Liver (tissue), 9 donors: ENCODE measurements around the gene FTO. TPM values are rescaled to one million over a fixed set of nuclear protein-coding genes. Genes with fewer than 3 reads are reported as not detected.

Source experiments
- DNase-seq: peaks from one replicate; pipeline ENCODE4 v3.0.0-alpha.2; 2017; ENCODE audit warnings: low spot score
- H3K27ac ChIP-seq, 2 donors: one replicate each; pipeline ENCODE4 v1.7.0; 2013; ENCODE audit warnings: inconsistent platforms in 2 of 2, low read length in 2 of 2, control low read depth in 1 of 2, low read depth in 1 of 2, mild to moderate bottlenecking in 1 of 2
- H3K27me3 ChIP-seq, 4 donors: one replicate each; pipeline versions ENCODE4 v1.6.1 to v1.7.0; 2013; ENCODE audit warnings: low read length in 3 of 4, inconsistent platforms in 1 of 4, mild to moderate bottlenecking in 1 of 4, moderate library complexity in 1 of 4; ENCODE audit not compliant: control insufficient read depth in 4 of 4, insufficient read depth in 4 of 4
- H3K36me3 ChIP-seq, 4 donors: one replicate each; pipeline versions ENCODE4 v1.6.1 to v1.7.0; 2013; ENCODE audit warnings: low read length in 3 of 4, mild to moderate bottlenecking in 3 of 4, low read depth in 1 of 4, moderate library complexity in 1 of 4; ENCODE audit not compliant: control insufficient read depth in 4 of 4, insufficient read depth in 3 of 4
- H3K4me1 ChIP-seq, 4 donors: one replicate each; pipeline versions ENCODE4 v1.6.1 to v1.7.0; 2013; ENCODE audit warnings: low read length in 3 of 4, mild to moderate bottlenecking in 3 of 4, moderate library complexity in 1 of 4; ENCODE audit not compliant: control insufficient read depth in 4 of 4, insufficient read depth in 4 of 4
- H3K4me3 ChIP-seq, 3 donors: one replicate each; pipeline versions ENCODE4 v1.6.1 to v1.7.0; 2013; ENCODE audit warnings: low read length in 3 of 3, control low read depth in 1 of 3, low read depth in 1 of 3, mild to moderate bottlenecking in 1 of 3
- H3K9ac ChIP-seq, 2 donors: one replicate each; pipeline ENCODE4 v1.7.0; 2013; ENCODE audit warnings: low read length in 2 of 2, mild to moderate bottlenecking in 2 of 2, moderate library complexity in 2 of 2, control low read depth in 1 of 2, low read depth in 1 of 2
- H3K9me3 ChIP-seq, 4 donors: one replicate each; pipeline versions ENCODE4 v1.6.1 to v1.7.0; 2013; ENCODE audit warnings: low read length in 3 of 4; ENCODE audit not compliant: control insufficient read depth in 4 of 4
- ATF3 ChIP-seq: IDR thresholded peaks from 2 replicates; pipeline ENCODE4 v1.6.1; 2016; ENCODE audit warnings: antibody characterized with exemption
- CTCF ChIP-seq: fragments of 150-350 bp; IDR thresholded peaks from 2 replicates; pipeline ENCODE4 v1.5.1; 2017; ENCODE audit warnings: improper control_type of control experiment, low read depth, low read length; ENCODE audit not compliant: missing input control
- EGR1 ChIP-seq, 2 donors: IDR thresholded peaks; 2 replicates each; pipeline ENCODE4 v1.6.1; 2016 to 2018; ENCODE audit warnings: antibody characterized with exemption in 2 of 2, low read depth in 2 of 2
- FOXA1 ChIP-seq: IDR thresholded peaks from 2 replicates; pipeline ENCODE4 v1.6.1; 2016; ENCODE audit warnings: antibody characterized with exemption
- FOXA2 ChIP-seq: IDR thresholded peaks from 2 replicates; pipeline ENCODE4 v1.6.1; 2016; ENCODE audit warnings: antibody characterized with exemption
- GABPA ChIP-seq, 2 donors: IDR thresholded peaks in 1 of 2; conservative IDR thresholded peaks in 1 of 2; 2 replicates each; pipeline ENCODE4 v1.6.1; 2016; ENCODE audit warnings: antibody characterized with exemption in 2 of 2, mild to moderate bottlenecking in 1 of 2, moderate library complexity in 1 of 2
- HNF4A ChIP-seq, 2 donors: conservative IDR thresholded peaks; 2 replicates each; pipeline ENCODE4 v1.6.1; 2016; ENCODE audit warnings: antibody characterized with exemption in 2 of 2, mild to moderate bottlenecking in 2 of 2
- HNF4G ChIP-seq: IDR thresholded peaks from 2 replicates; pipeline ENCODE4 v1.6.1; 2016; ENCODE audit warnings: antibody characterized with exemption
- JUND ChIP-seq, 2 donors: IDR thresholded peaks; 2 replicates each; pipeline ENCODE4 v1.6.1; 2016; ENCODE audit warnings: antibody characterized with exemption in 2 of 2
- MAX ChIP-seq: IDR thresholded peaks from 2 replicates; pipeline ENCODE4 v1.6.1; 2016; ENCODE audit warnings: antibody characterized with exemption
- NR2F2 ChIP-seq: IDR thresholded peaks from 2 replicates; pipeline ENCODE4 v1.6.1; 2016; ENCODE audit warnings: antibody characterized with exemption
- RAD21 ChIP-seq, 2 donors: IDR thresholded peaks; 2 replicates each; pipeline ENCODE4 v1.6.1; 2016; ENCODE audit warnings: antibody characterized with exemption in 2 of 2, mild to moderate bottlenecking in 2 of 2
- REST ChIP-seq: IDR thresholded peaks from 2 replicates; pipeline ENCODE4 v1.6.1; 2016; ENCODE audit warnings: antibody characterized with exemption, mild to moderate bottlenecking
- RXRA ChIP-seq, 2 donors: IDR thresholded peaks; 2 replicates each; pipeline ENCODE4 v1.6.1; 2017 to 2018; ENCODE audit warnings: antibody characterized with exemption in 2 of 2, mild to moderate bottlenecking in 1 of 2
- SP1 ChIP-seq: IDR thresholded peaks from 2 replicates; pipeline ENCODE4 v1.6.1; 2018; ENCODE audit warnings: antibody characterized with exemption, mild to moderate bottlenecking
- TAF1 ChIP-seq: conservative IDR thresholded peaks from 2 replicates; pipeline ENCODE4 v1.6.1; 2016; ENCODE audit warnings: antibody characterized with exemption, mild to moderate bottlenecking
- YY1 ChIP-seq: IDR thresholded peaks from 2 replicates; pipeline ENCODE4 v1.6.1; 2016; ENCODE audit warnings: antibody characterized with exemption, mild to moderate bottlenecking
- ZBTB33 ChIP-seq: IDR thresholded peaks from 2 replicates; pipeline ENCODE4 v1.6.1; 2016; ENCODE audit warnings: antibody characterized with exemption
- WGBS: extraction: QIAGEN DNeasy Blood & Tissue Kit; methylation state at CpG from one replicate; pipeline ENCODE4 v1.1.7; 2013; 5-methylcytosine and 5-hydroxymethylcytosine counted together
- polyA plus RNA-seq, 2 donors: library from polyadenylated mRNA; stranded (reverse) in 1 of 2; unstranded in 1 of 2; fragments of 200-250 nt in 1 of 2; fragments of >200 nt in 1 of 2; fragmentation: Nextera tagmentation in 1 of 2; extraction: Ambion mirVana in 1 of 2; gene quantifications; one replicate each; pipeline versions ENCODE4 v1.2.1 to v1.2.3, GENCODE V29; 2013 to 2015
- total RNA-seq, 2 donors: library from RNA; depleted of rRNA; stranded (reverse); fragments of >200 nt; gene quantifications; one replicate each; pipeline ENCODE4 v1.2.3, GENCODE V29; 2014
- donor health status: healthy.
- donor health status: healthy.
- donor health status: healthy.
- donor health status: healthy.
- donor health status: healthy.

The FTO gene
- total and polyA plus RNA-seq, 4 donors = 12.0 to 54.2 (median 24.6) TPM

GRCh38 chr16:53849585-53849984 lies 145.6 kb downstream of the FTO start:
- Histone ChIP-seq H3K4me3 (no peak overlapping the region), H3K9ac (no peak overlapping the region), H3K27ac (no peak overlapping the region), H3K4me1 (peaks cover 0 to 7% (median 2%) of the 10 kb centered on the region in 4 donors), H3K27me3 (no peaks in the 10 kb centered on the region), H3K9me3 (no peaks in the 10 kb centered on the region), H3K36me3 (peaks cover 0 to 5% (median under 1%) of the 10 kb centered on the region in 4 donors)
- no peak for DNase-seq
- no peak for TF ChIP-seq NR2F2
- TF ChIP-seq REST = no peak
- no peak for TF ChIP-seq MAX
- no peak for TF ChIP-seq CTCF
- no peak for TF ChIP-seq FOXA2
- TF ChIP-seq ATF3 = no peak
- no peak for TF ChIP-seq FOXA1
- no peak for TF ChIP-seq GABPA (IDR thresholded peaks at IDR 0.05 in 1 of 2, conservative IDR thresholded peaks at IDR 0.05 in 1 of 2)
- TF ChIP-seq RXRA (IDR thresholded peaks at IDR 0.05) = no peak
- no peak for TF ChIP-seq TAF1
- no peak for TF ChIP-seq SP1
- no peak for TF ChIP-seq EGR1 (IDR thresholded peaks at IDR 0.05; ENCODE audit: low read depth in 2 of 2)
- no peak for TF ChIP-seq RAD21 (IDR thresholded peaks at IDR 0.05)
- no peak for TF ChIP-seq HNF4G
- no peak for TF ChIP-seq YY1
- 97% methylated on average over 1 of the region's 1 CpG for WGBS

- WGBS = 85% methylated on average over 1 of the region's 1 CpG
- no peak for TF ChIP-seq ZBTB33
- TF ChIP-seq EGR1 (IDR thresholded peaks at IDR 0.05; ENCODE audit: low read depth in 2 of 2) = no peak
- TF ChIP-seq HNF4G = no peak
- TF ChIP-seq FOXA1 = no peak
- no peak for TF ChIP-seq YY1
- no peak for TF ChIP-seq RXRA (IDR thresholded peaks at IDR 0.05)
- no peak for TF ChIP-seq TAF1
- TF ChIP-seq JUND (IDR thresholded peaks at IDR 0.05) = no peak
- no peak for TF ChIP-seq RAD21 (IDR thresholded peaks at IDR 0.05)
- TF ChIP-seq REST = no peak
- no peak for TF ChIP-seq HNF4A (conservative IDR thresholded peaks at IDR 0.05)
- TF ChIP-seq FOXA2 = no peak
- no peak for DNase-seq
Observed at GRCh38 chr16:53849994-53850393, 146.0 kb downstream of the FTO start.

More at GRCh38 chr16:53849994-53850393, 146.0 kb downstream of the FTO start:
- no peak overlapping the region for H3K27ac ChIP-seq
- H3K9me3 ChIP-seq = no peaks in the 10 kb centered on the region
- H3K27me3 ChIP-seq = no peaks in the 10 kb centered on the region
- no peak overlapping the region for H3K9ac ChIP-seq
- peaks cover 0 to 2% (median under 1%) of the 10 kb centered on the region in 4 donors for H3K36me3 ChIP-seq
- H3K4me3 ChIP-seq = no peak overlapping the region
- peaks cover 0 to 7% (median 2%) of the 10 kb centered on the region in 4 donors for H3K4me1 ChIP-seq
